ENCODE results near the gene LMNTD1.

The LMNTD1 gene

DNA sequence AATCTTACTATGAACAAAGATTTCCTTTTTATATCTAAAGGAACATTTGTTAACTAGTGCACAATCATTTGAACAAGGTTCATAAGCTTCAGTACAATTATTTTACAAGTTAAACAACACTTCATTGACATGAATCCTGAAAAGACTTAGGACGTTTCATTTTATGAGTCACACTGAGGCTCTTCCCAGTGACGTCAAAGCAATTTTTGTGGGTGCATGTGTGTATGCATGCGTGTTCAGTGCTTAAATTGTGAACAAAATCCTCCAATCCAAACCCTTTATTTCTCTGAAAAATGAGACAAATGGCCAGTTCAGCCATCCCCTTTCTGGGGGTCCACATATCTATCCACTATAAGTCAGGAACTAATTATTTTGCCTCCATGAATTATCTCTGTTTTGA is 2.9 kb downstream of the LMNTD1 start:
- no peak for DNase-seq

DNA sequence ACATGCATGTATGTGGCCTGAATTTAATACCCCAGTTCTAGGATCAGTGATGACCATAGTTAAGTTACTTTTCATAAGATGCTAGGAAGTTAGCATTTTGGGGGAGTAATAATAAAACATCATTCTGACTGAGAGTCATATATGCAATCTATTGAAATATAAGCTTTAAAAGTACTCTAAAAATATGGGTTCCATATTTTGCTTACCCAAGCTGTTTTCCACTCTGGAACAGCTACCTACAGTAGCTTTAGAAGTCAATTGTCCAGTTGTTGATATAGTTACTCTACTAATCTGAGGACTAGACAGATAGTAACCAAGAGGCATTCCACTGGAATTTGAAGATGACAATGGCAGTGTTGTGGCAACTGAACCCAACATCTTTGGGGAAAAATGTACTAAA is 4.0 kb downstream of the LMNTD1 start:
- DNase-seq = no peak

- DNase-seq = no peak
Observed at GRCh38 chr12:25546318-25546717, 6.8 kb downstream of the LMNTD1 start.

DNA sequence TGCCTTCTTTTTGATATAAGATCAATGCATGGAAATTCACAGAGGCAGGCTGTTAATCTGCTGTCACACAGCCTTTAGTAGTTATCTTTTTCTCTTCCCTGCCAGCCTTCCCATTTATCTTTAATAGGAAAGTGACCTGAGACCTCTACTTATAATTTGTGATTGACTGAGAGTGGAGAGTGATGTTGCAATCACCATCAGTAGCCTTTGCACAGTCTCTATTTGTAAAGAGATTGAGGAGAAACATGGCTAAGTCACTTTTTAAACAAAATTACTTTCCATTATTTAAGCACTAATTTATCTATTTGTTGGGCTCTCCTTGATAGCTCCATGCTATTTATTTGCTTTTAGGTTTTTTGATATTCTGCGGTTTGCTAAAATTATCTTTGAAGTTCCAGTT is 19.9 kb downstream of the LMNTD1 start:
- DNase-seq = no peak

- DNase-seq = no peak
Observed at GRCh38 chr12:25531502-25532052, 21.5 kb downstream of the LMNTD1 start.

- DNase-seq = no peak
Observed at GRCh38 chr12:25529738-25530137, 23.3 kb downstream of the LMNTD1 start.

GRCh38 chr12:25526778-25527177 is 26.3 kb downstream of the LMNTD1 start:
- no peak for DNase-seq

- DNase-seq = no peak
Observed at GRCh38 chr12:25524366-25524765, 28.7 kb downstream of the LMNTD1 start.

DNA sequence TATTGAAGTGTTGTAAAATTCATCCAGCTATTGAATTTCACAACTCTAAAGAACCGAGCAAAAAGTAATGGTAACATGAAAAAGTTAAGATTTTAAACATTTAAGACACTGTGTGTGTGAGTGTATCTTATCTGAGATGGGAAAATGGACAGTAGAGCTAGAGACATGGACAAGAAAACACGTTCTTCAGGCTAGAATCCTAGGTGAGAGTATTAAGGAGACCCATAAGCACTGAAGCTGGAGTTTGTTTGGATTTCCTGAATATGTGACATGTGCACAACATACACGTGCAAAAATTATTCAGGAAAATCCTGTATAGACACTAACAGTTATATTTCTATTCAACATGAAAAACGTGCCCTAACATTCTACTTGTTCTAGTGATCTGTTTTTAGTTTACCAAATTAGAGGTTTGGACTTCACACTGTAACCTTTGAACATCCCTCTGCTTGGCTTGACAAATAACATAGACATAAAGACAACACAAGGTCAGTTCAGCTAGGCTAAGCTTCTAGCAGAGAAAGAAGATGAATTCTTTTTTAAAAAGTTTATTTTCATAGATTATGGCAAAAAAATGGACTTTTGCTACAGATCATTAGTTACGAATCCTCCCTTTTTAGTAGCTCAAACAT is 31.3 kb downstream of the LMNTD1 start:
- DNase-seq = no peak

DNA sequence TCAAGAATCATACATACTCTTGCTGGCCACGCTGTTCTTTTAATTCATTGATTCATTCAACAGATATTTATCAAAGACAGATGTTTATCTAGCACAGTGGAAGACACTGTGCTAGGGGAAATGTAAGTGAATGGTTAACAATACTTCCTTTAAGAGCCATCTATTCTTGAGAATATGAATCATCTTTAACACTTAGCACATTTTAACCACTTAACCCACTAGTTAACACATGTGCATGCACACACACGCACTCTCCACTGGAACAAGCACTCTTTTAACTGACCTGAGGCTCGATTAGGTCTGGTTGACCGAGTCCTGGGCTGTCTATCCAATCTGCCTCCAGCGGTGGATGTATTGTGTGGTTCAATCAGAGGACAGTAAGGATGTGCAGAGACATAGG is 34.6 kb downstream of the LMNTD1 start:
- no peak for DNase-seq

- DNase-seq = no peak
Observed at GRCh38 chr12:25504744-25505143, 48.3 kb downstream of the LMNTD1 start.

- DNase-seq = no peak
Observed at GRCh38 chr12:25503666-25504065, 49.4 kb downstream of the LMNTD1 start.

- no peak for DNase-seq
Observed at GRCh38 chr12:25502596-25502995, 50.5 kb downstream of the LMNTD1 start.

DNA sequence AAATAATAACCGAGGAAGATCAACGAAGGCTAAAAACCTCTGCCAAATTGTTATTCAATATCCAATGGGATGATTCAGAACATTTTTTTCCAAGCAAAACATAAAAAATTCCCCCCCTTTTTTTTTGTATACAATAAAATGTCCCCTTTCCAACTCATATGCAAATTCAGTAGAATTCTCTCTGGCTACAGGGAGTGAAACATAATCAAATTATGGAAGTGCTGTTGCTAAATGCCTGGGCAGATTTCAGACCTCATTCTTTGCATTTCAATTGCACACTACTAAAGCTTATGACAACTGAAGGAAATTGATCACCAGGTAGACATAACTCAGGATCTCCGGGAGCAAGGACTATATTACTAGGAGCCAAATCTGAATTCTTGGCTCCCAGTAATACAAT is 51.0 kb downstream of the LMNTD1 start:
- DNase-seq = no peak

GRCh38 chr12:25501549-25501948 is 51.5 kb downstream of the LMNTD1 start:
- DNase-seq = no peak

- no peak for DNase-seq
Observed at GRCh38 chr12:25500651-25501050, 52.4 kb downstream of the LMNTD1 start.

DNA sequence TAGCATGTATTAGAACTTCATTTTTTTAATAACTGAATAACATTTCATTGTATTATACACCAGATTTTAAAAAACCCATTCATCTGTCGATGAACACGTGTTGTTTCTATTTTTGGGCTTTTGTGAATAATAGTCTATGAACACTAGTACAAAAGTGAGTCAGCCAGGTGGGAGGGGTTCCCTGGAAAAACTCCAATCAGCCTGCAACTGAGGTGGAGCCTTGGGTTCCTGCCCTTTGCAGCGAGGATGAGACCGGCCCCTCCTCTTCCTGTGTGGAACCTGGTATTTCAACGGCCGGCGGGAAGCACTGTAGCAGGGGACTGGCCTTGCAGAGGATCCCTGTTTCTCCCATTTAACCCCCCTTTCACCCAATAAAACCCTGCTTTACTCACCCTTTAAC is 56.1 kb downstream of the LMNTD1 start:
- no peak for DNase-seq

DNA sequence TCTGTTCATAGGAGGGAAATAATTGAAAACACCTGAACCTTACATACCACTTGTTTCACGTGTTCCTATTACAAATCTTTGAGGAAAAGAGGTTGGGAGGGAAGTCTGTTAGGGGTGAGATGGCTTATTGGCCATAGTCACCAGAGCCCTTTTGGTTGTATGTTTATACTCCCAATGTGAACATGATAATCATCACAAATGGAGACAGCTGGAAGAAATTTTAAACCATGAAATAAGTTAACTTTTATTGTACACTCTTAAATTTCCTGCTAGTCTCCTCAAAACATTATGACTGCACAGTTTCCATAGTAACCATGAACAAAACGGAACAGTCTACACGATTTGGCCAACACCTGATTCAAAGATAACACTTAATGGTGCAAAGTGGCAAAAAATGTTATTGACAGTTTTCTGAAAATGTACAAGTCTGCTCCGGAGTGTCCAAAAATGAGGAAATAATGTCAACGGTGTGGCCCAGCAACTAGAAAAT is 56.9 kb downstream of the LMNTD1 start:
- DNase-seq = no peak

- no peak for DNase-seq
Observed at GRCh38 chr12:25495331-25496097, 57.6 kb downstream of the LMNTD1 start.

- DNase-seq = no peak
Observed at GRCh38 chr12:25494926-25495325, 58.2 kb downstream of the LMNTD1 start.

- no peak for DNase-seq
Observed at GRCh38 chr12:25493682-25494081, 59.4 kb downstream of the LMNTD1 start.

DNA sequence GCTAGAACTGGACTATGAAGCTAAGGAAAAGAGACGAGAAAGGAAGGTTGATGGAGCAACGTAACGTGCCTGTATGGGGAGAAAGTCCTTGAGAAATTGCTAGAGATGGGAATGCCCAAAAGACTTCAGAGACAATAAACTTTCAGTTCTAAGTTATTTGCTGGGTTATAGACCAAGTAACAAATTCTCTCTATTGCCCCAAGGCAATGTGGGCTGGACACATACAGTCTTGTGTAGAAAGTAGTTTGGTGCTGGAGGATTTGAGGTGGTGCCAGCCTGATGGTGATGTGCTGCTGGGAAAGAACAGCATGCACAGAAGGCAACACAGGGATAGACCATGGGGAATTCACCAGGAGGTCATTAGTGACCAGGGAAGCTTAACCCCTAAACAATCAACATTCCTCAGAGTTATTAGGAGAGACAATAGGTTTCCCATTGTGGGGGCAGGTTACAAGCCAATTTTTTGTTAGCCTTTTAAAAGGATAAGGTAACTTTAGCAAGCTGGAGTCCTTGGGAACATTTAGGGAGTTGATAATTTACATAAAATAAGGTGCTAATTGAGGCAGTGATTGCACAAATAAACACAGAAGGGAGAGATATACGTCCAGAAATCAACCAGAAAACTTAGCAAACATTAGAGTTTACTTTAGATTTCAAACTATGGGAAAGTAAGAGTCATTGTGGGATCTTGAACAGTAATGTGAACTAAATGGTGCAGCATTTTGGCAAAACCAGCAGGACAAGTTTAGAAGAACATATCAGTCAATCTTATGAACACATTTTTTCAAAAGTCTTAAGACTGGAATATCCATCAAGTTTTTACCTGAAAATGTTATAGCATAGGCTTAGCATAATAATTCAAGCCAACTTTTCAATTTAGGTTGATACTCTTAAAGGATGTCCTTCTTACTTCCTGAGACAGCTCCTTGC is 61.4 kb downstream of the LMNTD1 start:
- DNase-seq = no peak
